Neutrophil (primary cell): Measurements from ENCODE around the gene PSMG1.

Experiments used
- H3K27ac ChIP-seq: fragments of 200-600 bp; sonication (generic); 2 replicates; pipeline ENCODE4 v1.5.1; 2016; ENCODE audit warnings: mild to moderate bottlenecking, moderate library complexity
- H3K27me3 ChIP-seq: fragments of 200-600 bp; sonication (generic); 2 replicates; pipeline ENCODE4 v1.6.0; 2016; ENCODE audit warnings: mild to moderate bottlenecking
- H3K36me3 ChIP-seq: fragments of 200-600 bp; sonication (generic); 2 replicates; pipeline ENCODE4 v1.5.1; 2017
- H3K4me1 ChIP-seq, 2 experiments: fragments of 200-600 bp in 1 of 2; sonication (generic) in 1 of 2; 1 replicate in 1 of 2; 2 replicates in 1 of 2; pipeline versions ENCODE4 v1.5.1 to v1.6.1; 2013 to 2016; ENCODE audit warnings: low read depth in 1 of 2, low read length in 1 of 2, mild to moderate bottlenecking in 1 of 2, moderate library complexity in 1 of 2; ENCODE audit not compliant: control insufficient read depth in 1 of 2, insufficient read depth in 1 of 2
- H3K4me3 ChIP-seq, 2 experiments: fragments of 200-600 bp in 1 of 2; sonication (generic) in 1 of 2; 1 replicate in 1 of 2; 2 replicates in 1 of 2; pipeline ENCODE4 v1.5.1; 2013 to 2016; ENCODE audit warnings: low read depth in 1 of 2, low read length in 1 of 2, mild to moderate bottlenecking in 1 of 2, moderate library complexity in 1 of 2
- H3K9me3 ChIP-seq: fragments of 200-600 bp; sonication (generic); 2 replicates; pipeline ENCODE4 v1.5.1; 2016
- TF ChIP-seq, protein P1 (sequence below): fragments of 200-600 bp; sonication (generic); IDR thresholded peaks from 2 replicates; pipeline ENCODE4 v1.5.1; 2016; ENCODE audit warnings: antibody characterized with exemption

The PSMG1 gene

DNA sequence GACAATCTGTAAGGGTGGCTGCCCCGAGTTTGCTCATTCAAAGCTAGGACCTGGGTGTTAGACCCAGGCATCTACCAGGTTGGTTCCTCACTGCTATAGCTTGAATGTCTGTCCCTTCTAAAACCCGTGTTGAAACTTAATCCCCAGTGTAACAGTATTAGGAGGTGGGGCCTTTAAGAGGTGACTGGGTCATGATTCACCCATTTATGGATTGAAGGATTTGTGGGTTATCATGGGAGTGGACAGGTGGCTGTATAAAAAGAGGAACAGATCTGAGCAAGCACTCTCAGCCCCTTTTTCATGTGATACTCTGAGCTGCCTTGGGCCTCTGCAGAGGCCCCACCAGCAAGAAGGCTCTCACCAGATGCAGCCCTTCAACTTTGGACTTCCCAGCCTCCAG lies 29.4 kb downstream of the PSMG1 start:
- no peak overlapping the region for H3K4me3 ChIP-seq
- TF ChIP-seq, protein P1, sequence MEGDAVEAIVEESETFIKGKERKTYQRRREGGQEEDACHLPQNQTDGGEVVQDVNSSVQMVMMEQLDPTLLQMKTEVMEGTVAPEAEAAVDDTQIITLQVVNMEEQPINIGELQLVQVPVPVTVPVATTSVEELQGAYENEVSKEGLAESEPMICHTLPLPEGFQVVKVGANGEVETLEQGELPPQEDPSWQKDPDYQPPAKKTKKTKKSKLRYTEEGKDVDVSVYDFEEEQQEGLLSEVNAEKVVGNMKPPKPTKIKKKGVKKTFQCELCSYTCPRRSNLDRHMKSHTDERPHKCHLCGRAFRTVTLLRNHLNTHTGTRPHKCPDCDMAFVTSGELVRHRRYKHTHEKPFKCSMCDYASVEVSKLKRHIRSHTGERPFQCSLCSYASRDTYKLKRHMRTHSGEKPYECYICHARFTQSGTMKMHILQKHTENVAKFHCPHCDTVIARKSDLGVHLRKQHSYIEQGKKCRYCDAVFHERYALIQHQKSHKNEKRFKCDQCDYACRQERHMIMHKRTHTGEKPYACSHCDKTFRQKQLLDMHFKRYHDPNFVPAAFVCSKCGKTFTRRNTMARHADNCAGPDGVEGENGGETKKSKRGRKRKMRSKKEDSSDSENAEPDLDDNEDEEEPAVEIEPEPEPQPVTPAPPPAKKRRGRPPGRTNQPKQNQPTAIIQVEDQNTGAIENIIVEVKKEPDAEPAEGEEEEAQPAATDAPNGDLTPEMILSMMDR: no peak
- no peaks in the 10 kb centered on the region for H3K36me3 ChIP-seq
- no peaks in the 10 kb centered on the region for H3K27me3 ChIP-seq
- H3K27ac ChIP-seq: no peak overlapping the region
- no peaks in the 10 kb centered on the region for H3K9me3 ChIP-seq
- H3K4me1 ChIP-seq: no peaks in the 10 kb centered on the region

DNA sequence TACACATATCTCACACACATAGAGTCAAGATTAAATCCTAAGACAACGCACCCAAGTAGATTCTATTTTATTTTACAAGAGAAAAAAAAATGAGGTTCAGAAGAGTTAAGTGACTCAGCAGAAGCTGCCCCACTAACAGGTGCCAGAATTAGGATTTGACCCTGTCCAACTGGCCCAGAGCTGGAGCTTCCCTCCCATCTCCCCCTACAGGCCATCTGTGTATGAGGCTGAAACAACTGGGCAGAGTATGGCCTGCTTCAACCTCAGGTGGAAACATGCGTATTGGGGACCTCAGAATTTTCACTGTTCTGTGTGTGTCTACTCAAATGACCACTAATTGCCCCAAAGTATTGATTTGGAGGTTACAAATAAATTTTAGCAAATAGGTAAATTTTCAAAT lies 29.9 kb downstream of the PSMG1 start:
- H3K9me3 ChIP-seq: no peaks in the 10 kb centered on the region

DNA sequence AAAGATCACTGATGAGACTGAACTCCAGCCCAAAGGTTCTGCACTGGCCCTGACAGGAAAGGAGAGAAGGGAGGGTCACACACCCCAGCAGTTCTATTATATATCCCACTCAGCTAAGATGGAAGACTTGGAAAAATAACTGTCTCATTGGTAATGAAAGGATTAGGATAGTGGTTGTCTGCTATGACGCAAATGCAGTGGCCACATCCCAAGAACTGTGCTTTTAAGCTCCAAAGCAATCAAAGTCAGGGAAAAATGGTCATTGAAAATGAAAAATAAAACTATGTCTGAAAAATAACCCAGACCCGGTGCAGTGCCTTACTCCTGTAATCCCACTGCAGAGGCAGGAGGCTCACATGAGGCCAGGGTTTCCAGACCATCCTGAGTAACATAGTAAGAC lies 31.0 kb downstream of the PSMG1 start:
- no peaks in the 10 kb centered on the region for H3K36me3 ChIP-seq
- TF ChIP-seq, protein P1: no peak
- H3K4me1 ChIP-seq: no peaks in the 10 kb centered on the region

More for the DNA sequence above, 29.9 kb downstream of the PSMG1 start:
- Histone ChIP-seq H3K4me3 (no peak overlapping the region), H3K27me3 (no peaks in the 10 kb centered on the region), H3K27ac (no peak overlapping the region), H3K4me1 (no peaks in the 10 kb centered on the region), H3K36me3 (no peaks in the 10 kb centered on the region)
- TF ChIP-seq, protein P1: no peak

DNA sequence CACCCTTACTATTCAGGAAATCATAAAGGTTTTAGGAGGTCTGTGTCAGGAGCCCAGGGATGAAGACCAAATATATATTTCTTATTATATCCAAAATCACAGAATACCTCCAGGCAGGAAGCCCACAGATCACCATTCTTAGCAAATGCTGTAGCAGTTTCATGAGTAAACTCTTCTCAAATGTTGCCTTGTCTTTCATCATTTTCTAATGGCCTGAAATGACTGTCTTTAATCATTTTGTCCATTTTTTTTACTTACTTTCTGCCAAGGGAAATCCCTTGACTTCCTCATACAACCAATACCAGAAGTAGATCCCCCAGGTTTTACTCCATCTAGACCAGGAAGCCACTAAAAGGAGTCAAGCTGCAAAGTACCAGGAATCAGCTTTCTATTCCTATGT lies 32.4 kb downstream of the PSMG1 start:
- Histone ChIP-seq H3K27ac (no peak overlapping the region), H3K4me3 (no peak overlapping the region), H3K9me3 (no peaks in the 10 kb centered on the region), H3K27me3 (no peaks in the 10 kb centered on the region), H3K36me3 (no peaks in the 10 kb centered on the region), H3K4me1 (no peaks in the 10 kb centered on the region)
- TF ChIP-seq, protein P1: no peak

More for the DNA sequence above, 31.0 kb downstream of the PSMG1 start:
- H3K4me3 ChIP-seq: no peak overlapping the region
- H3K27me3 ChIP-seq: no peaks in the 10 kb centered on the region
- no peak overlapping the region for H3K27ac ChIP-seq
- H3K9me3 ChIP-seq: no peaks in the 10 kb centered on the region

DNA sequence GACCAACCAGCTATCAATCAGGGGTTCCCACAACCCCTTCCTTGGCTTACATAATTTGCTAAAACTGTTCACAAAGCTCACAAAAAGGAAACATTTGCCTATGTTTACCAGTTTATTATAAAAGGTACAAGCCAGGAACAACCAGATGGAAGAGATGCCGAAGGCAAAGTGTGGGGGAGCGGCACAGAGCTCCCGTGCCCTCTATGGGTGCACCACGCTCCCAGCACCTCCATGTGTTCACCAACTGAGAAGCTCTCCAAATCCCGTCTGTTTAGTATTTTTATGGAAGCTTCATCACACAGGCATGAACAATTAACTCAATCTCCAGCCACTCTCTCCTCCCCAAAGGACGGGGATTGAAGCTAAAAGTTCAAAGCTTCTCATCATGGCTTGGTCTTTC lies 32.9 kb downstream of the PSMG1 start:
- Histone ChIP-seq H3K36me3 (no peaks in the 10 kb centered on the region), H3K4me3 (no peak overlapping the region), H3K4me1 (no peaks in the 10 kb centered on the region), H3K27ac (no peak overlapping the region), H3K9me3 (no peaks in the 10 kb centered on the region), H3K27me3 (no peaks in the 10 kb centered on the region)
- TF ChIP-seq, protein P1: no peak

DNA sequence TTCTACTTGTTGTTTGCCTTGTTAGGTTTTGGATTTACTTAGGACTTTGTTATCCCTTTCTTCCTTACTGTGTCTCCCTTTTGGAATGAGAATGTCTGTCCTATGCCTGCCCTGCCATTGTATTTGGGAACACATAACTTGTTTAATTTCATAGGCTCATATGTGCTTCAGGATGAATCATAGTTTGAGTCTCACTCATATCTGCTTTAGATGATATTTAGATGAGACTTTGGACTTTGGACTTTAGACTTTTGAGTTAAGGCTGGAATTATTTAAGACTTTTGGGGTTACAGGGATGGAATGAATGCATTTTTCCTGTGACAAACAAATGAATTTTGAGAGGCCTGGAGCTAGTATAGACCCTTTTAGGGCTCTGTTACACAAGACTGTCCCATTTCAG lies 33.4 kb downstream of the PSMG1 start:
- H3K27ac ChIP-seq: no peak overlapping the region
- no peaks in the 10 kb centered on the region for H3K4me1 ChIP-seq
- H3K4me3 ChIP-seq: no peak overlapping the region
- TF ChIP-seq, protein P1: no peak
- no peaks in the 10 kb centered on the region for H3K27me3 ChIP-seq
- H3K36me3 ChIP-seq: no peaks in the 10 kb centered on the region
- no peaks in the 10 kb centered on the region for H3K9me3 ChIP-seq
